GM12878 (cell line): Measurements from ENCODE around the gene SURF4. TPM values are rescaled to one million over a fixed set of nuclear protein-coding genes. Genes with fewer than 3 reads are reported as not detected.

Experiments
- ATAC-seq: fragments of 200-7000 bp; cut with Tn5 transposase; 3 replicates; pipeline ENCODE4 v1.9.1; 2020; ENCODE audit warnings: mild to moderate bottlenecking, moderate library complexity
- BruUV-seq: library from RNA; stranded (reverse); fragments of 400-500 nt; replicated peaks from 2 replicates; lab custom pipeline; 2021; lab: Mats Ljungman, UMichigan
- CTCF ChIA-PET: fragments of 300-600 bp; sonication (Branson Sonifier 250); formaldehyde crosslinking; extraction: SDS; loops from one replicate; lab custom pipeline; 2021; ENCODE audit warnings: inconsistent platforms; lab: Yijun Ruan, JAX
- POLR2A ChIA-PET: fragments of 350-600 bp; formaldehyde crosslinking; extraction: SDS; loops from one replicate; lab custom pipeline; 2021; ENCODE audit warnings: inconsistent platforms; lab: Charles Lee
- RAD21 ChIA-PET: fragments of 300-600 bp; sonication (Branson Sonifier 250); formaldehyde crosslinking; loops from one replicate; lab custom pipeline; 2023; ENCODE audit warnings: antibody characterized with exemption; ENCODE audit not compliant: unreplicated experiment; lab: Charles Lee
- SMC1A ChIA-PET: fragments of 300-600 bp; sonication (Branson Sonifier 250); formaldehyde crosslinking; loops from one replicate; lab custom pipeline; 2023; ENCODE audit not compliant: unreplicated experiment, uncharacterized antibody; lab: Charles Lee
- DNase-seq: peaks from one replicate; pipeline ENCODE4 v3.0.0-alpha.2; 2011; ENCODE audit warnings: low read depth, low spot score
- FAIRE-seq: peaks from 3 replicates; lab custom pipeline; 2011; peaks lifted over from hg19 to GRCh38; lab: Jason Lieb, UNC
- H2AFZ ChIP-seq: 2 replicates; pipeline ENCODE4 v1.6.0; 2011; ENCODE audit warnings: low read depth, low read length, control low read depth; ENCODE audit not compliant: control insufficient read depth
- H3K27ac ChIP-seq: 2 replicates; pipeline ENCODE4 v1.5.1; 2011; ENCODE audit warnings: control low read depth; ENCODE audit not compliant: control insufficient read depth, insufficient read depth
- H3K27me3 ChIP-seq, 2 experiments: replicated peaks in 1 of 2; 2 replicates each; pipeline versions ENCODE4 v1.6.0 to v1.6.1; 2011; ENCODE audit warnings: low read length in 1 of 2; ENCODE audit not compliant: control insufficient read depth in 2 of 2, insufficient read depth in 2 of 2
- H3K36me3 ChIP-seq, 2 experiments: 2 replicates each; pipeline ENCODE4 v1.5.1; 2011; ENCODE audit warnings: low read length in 1 of 2; ENCODE audit not compliant: control insufficient read depth in 2 of 2, insufficient read depth in 2 of 2
- H3K4me1 ChIP-seq: 2 replicates; pipeline ENCODE4 v1.6.1; 2011; ENCODE audit warnings: mild to moderate bottlenecking, low read length, moderate library complexity, mixed read lengths; ENCODE audit not compliant: control insufficient read depth, insufficient read depth
- H3K4me2 ChIP-seq: 2 replicates; pipeline ENCODE4 v1.6.0; 2011; ENCODE audit warnings: control low read depth; ENCODE audit not compliant: control insufficient read depth, insufficient read depth
- H3K4me3 ChIP-seq: fragments of 200-600 bp; sonication (generic); 2 replicates; pipeline ENCODE4 v1.5.1; 2016
- H3K79me2 ChIP-seq: 2 replicates; pipeline ENCODE4 v1.6.0; 2011; ENCODE audit warnings: low read length; ENCODE audit not compliant: control insufficient read depth, insufficient read depth
- H3K9ac ChIP-seq: 2 replicates; pipeline ENCODE4 v1.8.0; 2011; ENCODE audit warnings: low read length, control low read depth, mixed read lengths; ENCODE audit not compliant: control insufficient read depth, insufficient read depth
- H3K9me3 ChIP-seq: replicated peaks from 3 replicates; pipeline ENCODE4 v1.5.1; 2011; ENCODE audit warnings: mild to moderate bottlenecking, low read length; ENCODE audit not compliant: control insufficient read depth, insufficient read depth
- H4K20me1 ChIP-seq: 2 replicates; pipeline ENCODE4 v1.6.0; 2011; ENCODE audit not compliant: control insufficient read depth, insufficient read depth
- CREB1 ChIP-seq: IDR thresholded peaks from 2 replicates; pipeline ENCODE4 v1.6.1; 2012; ENCODE audit warnings: low read depth, mild to moderate bottlenecking, inconsistent platforms
- E4F1 ChIP-seq: fragments of 450-650 bp; IDR thresholded peaks from 2 replicates; pipeline ENCODE4 v1.6.1; 2018; ENCODE audit warnings: borderline replicate concordance, mild to moderate bottlenecking; ENCODE audit not compliant: partially characterized antibody
- EED ChIP-seq: sonication (generic); IDR thresholded peaks from 2 replicates; pipeline ENCODE4 v1.6.1; 2016; ENCODE audit warnings: antibody characterized with exemption, low read depth
- EP300 ChIP-seq, 2 experiments: fragments of 150-350 bp in 1 of 2; IDR thresholded peaks; 2 replicates each; pipeline ENCODE4 v1.6.1; 2011 to 2012; ENCODE audit warnings: low read depth in 2 of 2, low read length in 2 of 2, borderline replicate concordance in 1 of 2, improper control_type of control experiment in 1 of 2, inconsistent platforms in 1 of 2; ENCODE audit not compliant: control insufficient read depth in 1 of 2
- NFIC ChIP-seq: IDR thresholded peaks from 2 replicates; pipeline ENCODE4 v1.6.1; 2012; ENCODE audit warnings: low read depth, mild to moderate bottlenecking, inconsistent platforms, low read length, moderate library complexity
- NFYA ChIP-seq: IDR thresholded peaks from 2 replicates; pipeline ENCODE4 v1.6.1; 2011; ENCODE audit warnings: low read depth, mild to moderate bottlenecking, low read length, improper control_type of control experiment, borderline replicate concordance
- RAD51 ChIP-seq: fragments of 450-650 bp; IDR thresholded peaks from 2 replicates; pipeline ENCODE4 v1.6.1; 2016; ENCODE audit warnings: moderate library complexity, mild to moderate bottlenecking, inconsistent platforms
- RELB ChIP-seq: fragments of 450-650 bp; IDR thresholded peaks from 2 replicates; pipeline ENCODE4 v1.6.1; 2017; ENCODE audit warnings: low read depth, mild to moderate bottlenecking, moderate library complexity
- RFX5 ChIP-seq: IDR thresholded peaks from 2 replicates; pipeline ENCODE4 v1.6.1; 2011; ENCODE audit warnings: low read depth, low read length, improper control_type of control experiment
- TCF12 ChIP-seq: IDR thresholded peaks from 2 replicates; pipeline ENCODE4 v1.6.1; 2011; ENCODE audit warnings: low read depth, mild to moderate bottlenecking, low read length
- TCF3 ChIP-seq: IDR thresholded peaks from 2 replicates; pipeline ENCODE4 v1.6.1; 2012; ENCODE audit warnings: low read depth, mild to moderate bottlenecking, low read length, borderline replicate concordance; ENCODE audit not compliant: insufficient read depth
- ZZZ3 ChIP-seq: IDR thresholded peaks from 2 replicates; pipeline ENCODE4 v1.6.1; 2011; ENCODE audit warnings: low read depth; ENCODE audit not compliant: control insufficient read depth, insufficient read length
- WGBS: methylation state at CpG from one replicate; pipeline ENCODE4 v1.1.6; 2016; ENCODE audit warnings: low lambda C conversion rate; ENCODE audit not compliant: insufficient replicate concordance, insufficient coverage; ENCODE audit errors: missing lambda C conversion rate; 5-methylcytosine and 5-hydroxymethylcytosine counted together
- in situ Hi-C: fragments of 300-500 bp; cut with MboI; formaldehyde crosslinking; loops from 9 replicates; pipeline ENCODE4 v1.14.3; 2018; ENCODE audit warnings: mixed read lengths
- intact Hi-C: fragments of 100-400 bp; cut with micrococcal nuclease; formaldehyde crosslinking; loops from one replicate; pipeline ENCODE4 v1.14.2; 2022; ENCODE audit not compliant: unreplicated experiment
- polyA plus RNA-seq, 11 experiments: library from polyadenylated mRNA; depleted of rRNA in 4 of 11; unstranded in 6 of 11; stranded (reverse) in 5 of 11; fragments of >200 nt; fragmentation: Nextera tagmentation in 4 of 11; fragmentation: Illumina TruSeq in 1 of 11; extraction: Ambion mirVana in 4 of 11; extraction: Trizol in 1 of 11; gene quantifications; 1 replicate in 1 of 11; 2 replicates in 10 of 11; pipeline versions ENCODE4 v1.2.1 to v1.2.3, GENCODE V29; 2011 to 2016; ENCODE audit warnings: inconsistent platforms in 2 of 11, missing spikeins in 2 of 11, low read depth in 1 of 11
- total RNA-seq, 4 experiments: library from RNA; depleted of rRNA in 3 of 4; stranded (reverse); fragments of >200 nt in 3 of 4; fragmentation: Illumina TruSeq in 1 of 4; extraction: Trizol in 1 of 4; gene quantifications; 2 replicates each; pipeline versions ENCODE4 v1.2.1 to v1.2.3, GENCODE V29; 2013 to 2021

The SURF4 gene
- total and polyA plus RNA-seq, 10 of the 15 experiments (the other 5 are each of a cell fraction or from before 2014, with no cell fraction given), result 6.4 to 134 (median 78.7) TPM

GRCh38 chr9:133370685-133371084 is 5.2 kb downstream of the SURF4 start:
- Histone ChIP-seq H3K36me3 (peaks cover 22 to 28% of the 10 kb centered on the region in 2 experiments), H2AFZ (no peak overlapping the region), H3K4me1 (peaks cover 22% of the 10 kb centered on the region), H3K4me2 (peak overlapping the region; percentile 80)
- WGBS, result 45% methylated on average over 9 of the region's 9 CpGs
- POLR2A ChIA-PET, result interaction anchor here (0.6 to 2.8 kb wide), 7 partner anchors 11 to 184 kb away, joined by 3 to 13 read pairs (median 3); partner anchors contain the start of genes MED22, RPL7A, SURF1 and SURF6
- no TSS peak for BruUV-seq
- no peak for TF ChIP-seq NFYA
- TF ChIP-seq CREB1, result peak; percentile 13; the same call in 1 of the 2 replicates
- TF ChIP-seq, all 136 proteins: peak for 1
- Histone ChIP-seq H3K4me3 (no peak overlapping the region), H3K9ac (no peak overlapping the region), H3K9me3 (no peaks in the 10 kb centered on the region), H3K27ac (peak overlapping the region; percentile 60), H4K20me1 (peaks cover 35% of the 10 kb centered on the region), H3K27me3 (no peaks in the 10 kb centered on the region), H3K79me2 (peaks cover 86% of the 10 kb centered on the region)
- RAD21 ChIA-PET, result interaction anchor here (0.8 to 1.1 kb wide), 2 partner anchors 36 to 185 kb away, joined by 3 to 4 read pairs; no protein-coding TSS in a partner anchor
- intact Hi-C loops (loop anchor here (5.0 kb wide), 1 partner anchor 33 kb away; the partner anchor contains the start of gene SURF6), in situ Hi-C loops (no loop called here)
- CTCF ChIA-PET, result interaction anchor here (0.6 to 3.9 kb wide), 5 partner anchors 15 to 210 kb away, joined by 3 to 16 read pairs (median 3); partner anchors contain the start of genes SURF1 and SURF2
- SMC1A ChIA-PET, result interaction anchor here (1.1 to 1.2 kb wide), 2 partner anchors 23 to 184 kb away, joined by 3 read pairs; partner anchors contain the start of genes MED22 and RPL7A
- no peak for FAIRE-seq
- no peak for DNase-seq
- ATAC-seq, result no peak

- SMC1A ChIA-PET, result no interaction called here
- no peaks in the 10 kb centered on the region for H3K9me3 ChIP-seq
- peaks cover 78% of the 10 kb centered on the region for H3K79me2 ChIP-seq
- FAIRE-seq (no peak), ATAC-seq (no peak), DNase-seq (no peak)
- no peaks in the 10 kb centered on the region for H3K27me3 ChIP-seq
- no peak overlapping the region for H3K4me3 ChIP-seq
- in situ Hi-C loops, result no loop called here
- H3K36me3 ChIP-seq, result peaks cover 24 to 35% of the 10 kb centered on the region in 2 experiments
- CTCF ChIA-PET, result no interaction called here
- no peak overlapping the region for H3K9ac ChIP-seq
- peaks cover 22% of the 10 kb centered on the region for H3K4me1 ChIP-seq
- H4K20me1 ChIP-seq, result peaks cover 37% of the 10 kb centered on the region
- intact Hi-C loops, result loop anchor here (5.0 kb wide), 1 partner anchor 33 kb away; the partner anchor contains the start of gene SURF6
- no TSS peak for BruUV-seq
- no peak overlapping the region for H3K27ac ChIP-seq
- RAD21 ChIA-PET, result no interaction called here
- no peak overlapping the region for H2AFZ ChIP-seq
- POLR2A ChIA-PET, result interaction anchor here (1.1 to 1.4 kb wide), 2 partner anchors 13 to 14 kb away, joined by 3 read pairs; partner anchors contain the start of gene SURF1
- no peak overlapping the region for H3K4me2 ChIP-seq
- 50% methylated on average over 7 of the region's 7 CpGs for WGBS
- TF ChIP-seq NFIC (no peak), RFX5 (no peak), E4F1 (no peak), ZZZ3 (no peak), EED (no peak), EP300 (IDR thresholded peaks at IDR 0.05; ENCODE audit: borderline replicate concordance in 1 of 2, control insufficient read depth in 1 of 2, low read depth in 2 of 2, low read length in 2 of 2) (no peak), RELB (no peak), TCF3 (no peak), RAD51 (no peak), TCF12 (no peak)
Observed at GRCh38 chr9:133369933-133370332, 5.9 kb downstream of the SURF4 start.
